GM19193 (cell line): ENCODE results near the gene PRTN3.

Experiments
- POLR2A ChIP-seq: IDR thresholded peaks from 4 replicates; pipeline ENCODE4 v1.6.1; 2011; ENCODE audit not compliant: insufficient read depth, insufficient read length; ENCODE audit errors: extremely low read depth

The PRTN3 gene

GRCh38 chr19:810077-810855 lies 30.5 kb upstream of the PRTN3 start:
- TF ChIP-seq POLR2A, result no peak

DNA sequence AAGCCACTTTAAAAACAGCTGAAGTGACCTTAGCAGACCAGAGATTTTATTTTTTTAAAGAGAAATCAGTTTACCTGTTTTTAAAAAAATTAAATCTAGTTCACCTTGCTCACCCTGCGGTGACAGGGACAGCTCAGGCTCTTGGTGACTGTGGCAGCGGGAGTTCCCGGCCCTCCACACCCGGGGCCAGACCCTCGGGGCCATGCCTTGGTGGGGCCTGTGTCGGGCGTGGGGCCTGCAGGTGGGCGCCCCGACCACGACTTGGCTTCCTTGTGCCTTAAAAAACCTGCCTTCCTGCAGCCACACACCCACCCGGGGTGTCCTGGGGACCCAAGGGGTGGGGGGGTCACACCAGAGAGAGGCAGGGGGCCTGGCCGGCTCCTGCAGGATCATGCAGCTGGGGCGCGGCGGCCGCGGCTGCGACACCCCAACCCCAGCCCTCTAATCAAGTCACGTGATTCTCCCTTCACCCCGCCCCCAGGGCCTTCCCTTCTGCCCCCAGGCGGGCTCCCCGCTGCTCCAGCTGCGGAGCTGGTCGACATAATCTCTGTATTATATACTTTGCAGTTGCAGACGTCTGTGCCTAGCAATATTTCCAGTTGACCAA lies 29.8 kb upstream of the PRTN3 start:
- no peak for TF ChIP-seq POLR2A

GRCh38 chr19:811506-812048 lies 29.2 kb upstream of the PRTN3 start:
- TF ChIP-seq POLR2A, result no peak

- no peak for TF ChIP-seq POLR2A
These were observed 28.6 kb upstream of the PRTN3 start for GRCh38 chr19:812049-812746.

DNA sequence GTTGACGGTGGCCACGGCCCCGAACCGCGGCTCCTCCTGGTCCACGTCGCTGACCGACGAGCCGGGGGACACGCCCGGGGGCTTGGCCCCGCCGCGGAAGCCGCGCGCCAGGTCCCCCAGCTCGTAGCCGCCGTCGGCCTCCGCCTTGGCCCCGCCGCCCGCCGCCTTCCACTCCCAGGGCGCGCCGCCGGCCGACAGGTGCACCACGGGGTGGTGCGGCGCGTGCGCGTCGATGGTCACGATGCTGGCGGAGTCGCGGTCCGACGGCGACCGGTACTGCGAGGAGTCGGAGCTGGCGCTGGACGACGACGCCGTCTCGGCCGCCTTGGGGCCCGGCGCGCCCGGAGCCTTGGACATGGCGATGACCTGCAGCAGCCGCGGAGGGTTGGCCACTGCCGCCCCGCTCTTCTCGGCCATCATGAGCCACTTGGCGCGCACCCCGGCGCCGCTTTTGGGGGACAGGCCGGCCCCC lies 28.0 kb upstream of the PRTN3 start:
- no peak for TF ChIP-seq POLR2A

DNA sequence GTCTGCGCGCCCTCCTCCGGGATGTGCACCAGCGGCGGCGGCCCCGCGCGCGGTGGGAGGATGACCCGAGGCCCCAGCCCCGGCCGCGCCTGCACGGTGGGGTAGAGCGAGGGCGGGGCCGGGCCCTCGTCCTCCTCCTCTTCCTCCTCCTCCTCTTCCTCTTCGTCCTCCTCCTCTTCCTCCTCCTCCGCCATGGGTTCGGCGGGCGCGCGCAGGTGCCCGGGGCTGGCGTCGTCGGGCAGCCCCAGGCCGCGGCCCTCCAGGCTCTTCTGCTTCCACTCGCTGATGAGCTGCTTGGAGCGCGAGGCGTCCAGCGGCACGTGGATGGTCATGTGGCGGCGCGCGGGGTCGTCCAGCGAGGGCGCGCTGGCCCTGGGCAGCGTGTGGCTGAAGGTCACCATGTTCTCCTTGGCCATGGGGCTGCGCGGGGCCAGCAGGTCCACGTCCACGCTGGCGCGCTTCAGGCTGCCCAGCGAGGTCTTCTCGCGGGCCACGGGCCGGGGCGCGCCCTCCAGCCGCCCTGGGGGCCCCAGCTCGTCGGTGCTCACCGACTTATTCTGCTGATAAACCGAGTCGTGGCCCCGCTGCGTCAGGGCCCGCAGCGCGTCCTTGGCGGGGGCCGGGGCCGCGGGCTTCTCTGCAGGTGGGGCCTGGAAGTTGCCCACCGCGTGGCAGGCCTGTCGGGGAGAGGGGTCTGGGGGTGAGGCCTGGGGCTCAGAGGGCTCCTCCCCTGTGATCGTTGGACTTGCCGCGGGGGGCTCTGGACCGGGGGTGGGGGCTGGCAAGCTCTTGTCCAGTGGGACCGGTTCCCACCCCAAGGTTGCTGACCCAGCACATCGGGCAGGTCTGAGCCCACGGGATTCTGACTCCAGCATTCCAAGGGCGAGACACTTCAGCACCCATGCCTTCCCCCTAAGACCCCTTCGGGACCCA lies 27.3 kb upstream of the PRTN3 start:
- peak; percentile 30 for TF ChIP-seq POLR2A

- peak; percentile 53 for TF ChIP-seq POLR2A
These were observed 26.4 kb upstream of the PRTN3 start for GRCh38 chr19:814152-815078.

- no peak for TF ChIP-seq POLR2A
These were observed 25.6 kb upstream of the PRTN3 start for GRCh38 chr19:815079-815774.

DNA sequence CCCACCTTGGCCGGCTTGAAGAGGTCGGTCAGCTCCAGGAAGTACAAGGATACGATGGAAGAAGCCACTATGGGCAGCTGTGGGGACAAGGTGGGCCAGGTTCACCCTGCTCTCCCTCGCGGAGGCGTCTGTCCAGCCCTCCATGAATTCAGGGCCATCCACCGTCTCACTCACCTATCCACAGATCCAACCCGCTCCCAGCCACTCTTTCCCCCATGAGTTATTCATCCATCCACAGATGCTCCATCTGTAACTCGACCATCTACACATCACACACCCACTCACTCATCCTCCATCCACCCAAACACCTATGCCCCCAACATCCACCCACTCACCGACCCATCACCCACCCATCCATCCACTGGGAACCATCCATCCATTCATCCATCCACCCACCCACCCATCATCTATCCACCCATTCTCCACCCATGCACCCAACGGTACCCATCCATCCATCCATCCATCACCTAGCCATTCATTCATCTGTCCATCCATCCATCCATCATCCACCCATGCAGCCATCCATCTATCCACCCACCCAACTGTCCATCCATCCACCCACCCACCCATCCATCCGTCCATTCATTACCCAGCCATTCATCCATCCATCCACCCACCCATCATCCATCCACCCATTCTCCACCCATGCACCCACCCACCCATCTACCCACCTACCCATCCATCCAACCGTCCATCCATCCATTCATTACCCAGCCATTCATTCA lies 24.9 kb upstream of the PRTN3 start:
- TF ChIP-seq POLR2A, result no peak

- TF ChIP-seq POLR2A, result no peak
These were observed 24.3 kb upstream of the PRTN3 start for GRCh38 chr19:816500-816857.

- TF ChIP-seq POLR2A, result no peak
These were observed 19.5 kb upstream of the PRTN3 start for GRCh38 chr19:821231-821824.
